Astrocyte of the cerebellum (primary cell): ENCODE results near the gene LMO7.
A peak's percentile ranks its signal among the peaks of the same experiment; 100 is the strongest.
"Not testable (repeated sequence)": the region's sequence is repeated elsewhere in the genome, so short reads cannot be mapped to it uniquely, and the experiment has no call there.

Experiments used
- DNase-seq: peaks from one replicate; pipeline ENCODE4 v3.0.0-alpha.2; 2011; ENCODE audit warnings: low read depth
- H3K4me3 ChIP-seq: 2 replicates; pipeline ENCODE4 v1.5.1; 2011; ENCODE audit warnings: mild to moderate bottlenecking, low read depth, low read length, moderate library complexity
- in situ Hi-C: cut with HindIII; loops from 2 replicates; pipeline ENCODE4 v1.10.0; 2017; ENCODE audit warnings: low sequenced_read_pairs
- TF ChIP-seq, protein P1 (sequence below): IDR thresholded peaks from 2 replicates; pipeline ENCODE4 v1.5.1; 2012; ENCODE audit warnings: low read length, low read depth, moderate library complexity, mild to moderate bottlenecking; ENCODE audit errors: missing control alignments

LMO7 gene

GRCh38 chr13:75771818-75772217 lies 135.7 kb downstream of the LMO7 start:
- TF ChIP-seq, protein P1, sequence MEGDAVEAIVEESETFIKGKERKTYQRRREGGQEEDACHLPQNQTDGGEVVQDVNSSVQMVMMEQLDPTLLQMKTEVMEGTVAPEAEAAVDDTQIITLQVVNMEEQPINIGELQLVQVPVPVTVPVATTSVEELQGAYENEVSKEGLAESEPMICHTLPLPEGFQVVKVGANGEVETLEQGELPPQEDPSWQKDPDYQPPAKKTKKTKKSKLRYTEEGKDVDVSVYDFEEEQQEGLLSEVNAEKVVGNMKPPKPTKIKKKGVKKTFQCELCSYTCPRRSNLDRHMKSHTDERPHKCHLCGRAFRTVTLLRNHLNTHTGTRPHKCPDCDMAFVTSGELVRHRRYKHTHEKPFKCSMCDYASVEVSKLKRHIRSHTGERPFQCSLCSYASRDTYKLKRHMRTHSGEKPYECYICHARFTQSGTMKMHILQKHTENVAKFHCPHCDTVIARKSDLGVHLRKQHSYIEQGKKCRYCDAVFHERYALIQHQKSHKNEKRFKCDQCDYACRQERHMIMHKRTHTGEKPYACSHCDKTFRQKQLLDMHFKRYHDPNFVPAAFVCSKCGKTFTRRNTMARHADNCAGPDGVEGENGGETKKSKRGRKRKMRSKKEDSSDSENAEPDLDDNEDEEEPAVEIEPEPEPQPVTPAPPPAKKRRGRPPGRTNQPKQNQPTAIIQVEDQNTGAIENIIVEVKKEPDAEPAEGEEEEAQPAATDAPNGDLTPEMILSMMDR, result no peak
- DNase-seq, result peak; percentile 53
- in situ Hi-C loops, result no loop called here
- H3K4me3 ChIP-seq, result no peak overlapping the region

DNA sequence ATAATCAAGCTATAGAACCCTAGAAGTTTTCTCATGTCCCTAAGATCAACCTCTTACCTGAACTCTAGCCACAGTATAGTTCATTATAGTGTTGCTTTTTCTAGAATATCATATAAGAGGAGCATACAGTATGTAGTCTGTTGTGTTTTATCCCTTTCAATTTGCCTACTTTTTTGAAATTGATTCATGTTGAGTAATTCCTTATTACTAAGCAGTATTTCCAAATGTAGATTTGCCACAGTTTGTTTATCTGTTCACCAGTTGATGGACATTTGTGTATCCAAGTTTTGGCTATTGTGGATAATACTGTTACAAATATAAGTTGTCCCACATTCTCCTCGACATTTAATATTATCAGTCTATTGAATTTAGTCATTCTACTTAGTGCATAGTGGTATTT lies 138.0 kb downstream of the LMO7 start:
- TF ChIP-seq, protein P1, result no peak
- no peak overlapping the region for H3K4me3 ChIP-seq
- in situ Hi-C loops, result no loop called here
- no peak for DNase-seq

- no peak overlapping the region for H3K4me3 ChIP-seq
- in situ Hi-C loops, result no loop called here
- DNase-seq, result no peak
- TF ChIP-seq, protein P1, result no peak
Observed at GRCh38 chr13:75776550-75776949, 140.4 kb downstream of the LMO7 start.

DNA sequence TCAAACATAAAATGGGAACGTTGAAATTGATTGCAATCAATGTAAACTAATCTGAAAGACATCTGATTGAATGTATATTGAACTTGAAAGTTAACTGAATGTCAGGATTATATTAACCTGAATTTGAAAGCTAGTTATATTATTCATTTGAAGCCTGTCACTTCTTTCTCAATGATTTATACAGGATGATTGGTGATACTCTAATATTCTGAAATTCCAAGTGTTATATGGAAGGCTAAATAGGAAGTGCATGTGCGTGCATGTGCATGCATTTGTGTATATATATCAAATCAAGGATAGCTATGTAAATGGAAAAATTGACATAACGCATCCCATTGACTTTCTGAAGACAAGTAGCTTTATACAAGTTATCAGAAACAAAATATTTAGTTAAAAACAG lies 143.3 kb downstream of the LMO7 start:
- TF ChIP-seq, protein P1, result no peak
- H3K4me3 ChIP-seq, result no peak overlapping the region
- no peak for DNase-seq
- in situ Hi-C loops, result no loop called here

DNA sequence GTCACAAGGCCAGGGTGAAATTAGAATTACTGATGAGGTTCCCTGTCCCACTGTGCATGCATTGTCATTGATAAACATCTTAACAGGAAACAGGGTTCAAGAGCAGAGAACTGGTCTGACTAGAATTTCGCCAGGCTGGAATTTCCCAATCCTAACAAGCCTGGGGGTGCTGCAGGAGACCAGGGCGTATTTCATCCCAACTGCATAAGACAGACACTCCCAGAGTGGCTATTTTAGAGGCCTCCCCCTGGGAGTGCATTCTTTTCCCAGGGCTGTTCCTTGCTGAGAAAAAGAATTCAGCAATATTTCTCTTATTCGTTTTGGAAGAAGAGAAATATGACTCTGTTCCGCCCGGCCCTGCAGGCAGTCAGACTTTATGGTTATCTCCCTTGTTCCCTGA lies 144.0 kb downstream of the LMO7 start:
- H3K4me3 ChIP-seq, in situ Hi-C loops, DNase-seq: not testable (repeated sequence)

DNA sequence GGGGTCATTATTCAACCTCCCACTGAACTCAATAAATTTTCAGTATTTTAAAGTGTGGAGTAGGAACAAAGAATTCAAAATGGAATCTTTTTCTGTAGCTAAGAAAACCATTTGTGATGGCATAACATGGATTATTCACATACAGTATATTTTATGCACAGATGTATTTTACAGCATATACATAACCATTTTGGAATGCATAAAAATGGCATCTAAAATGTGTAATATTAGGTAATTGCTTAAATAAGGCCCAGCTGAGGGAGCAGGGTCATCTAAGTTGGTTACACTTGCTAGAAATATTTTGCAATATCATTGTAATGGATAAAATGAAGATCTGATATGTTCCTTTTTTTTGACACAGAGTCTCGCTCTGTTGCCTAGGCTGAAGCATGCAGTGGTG lies 146.9 kb downstream of the LMO7 start:
- H3K4me3 ChIP-seq, result no peak overlapping the region
- DNase-seq, result no peak
- TF ChIP-seq, protein P1, result no peak
- in situ Hi-C loops, result no loop called here

DNA sequence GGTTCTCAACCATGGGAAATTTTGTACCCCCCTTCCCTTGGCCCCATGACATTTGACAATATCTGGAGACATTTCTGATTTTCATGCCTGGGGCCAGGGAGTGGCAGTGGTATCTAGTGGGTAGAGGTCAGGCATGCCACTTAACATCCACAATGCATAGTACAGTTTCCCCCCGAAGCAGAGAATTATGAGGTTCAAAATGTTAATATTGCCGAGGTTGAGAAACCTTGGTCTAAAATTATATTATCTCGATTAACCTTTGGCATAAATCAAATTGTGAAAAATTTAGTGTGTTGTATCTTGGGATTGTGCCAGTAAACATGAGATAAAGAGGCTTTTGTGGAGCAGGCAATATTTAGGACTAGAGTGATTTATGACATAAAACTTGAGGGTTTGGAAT lies 147.9 kb downstream of the LMO7 start:
- no peak for DNase-seq
- in situ Hi-C loops, result no loop called here
- H3K4me3 ChIP-seq, result no peak overlapping the region
- TF ChIP-seq, protein P1, result no peak
